Gastrocnemius medialis (tissue), 4 donors: Measurements from ENCODE around the gene AP5Z1. TPM values are rescaled to one million over a fixed set of nuclear protein-coding genes. Genes with fewer than 3 reads are reported as not detected.

Experiments used
- ATAC-seq, 2 donors: fragments of 150-250 bp; one replicate each; pipeline ENCODE4 v1.9.1; 2016
- DNase-seq, 2 donors: peaks; one replicate each; pipeline ENCODE4 v3.0.0-alpha.2; 2019
- H3K27ac ChIP-seq, 4 donors: fragments of 200-600 bp; sonication (generic); 1 replicate in 1 of 4; 2 replicates in 3 of 4; pipeline ENCODE4 v1.5.1; 2016 to 2018; ENCODE audit warnings: mild to moderate bottlenecking in 2 of 4, moderate library complexity in 1 of 4
- H3K27me3 ChIP-seq, 3 donors: fragments of 200-600 bp; sonication (generic) in 2 of 3; 1 replicate in 1 of 3; 2 replicates in 2 of 3; pipeline versions ENCODE4 v1.5.1 to v1.6.0; 2016 to 2019; ENCODE audit warnings: mild to moderate bottlenecking in 1 of 3, moderate library complexity in 1 of 3
- H3K36me3 ChIP-seq, 2 donors: fragments of 200-600 bp; sonication (generic) in 1 of 2; one replicate each; pipeline ENCODE4 v1.5.1; 2017 to 2018
- H3K4me1 ChIP-seq, 2 donors: fragments of 200-600 bp; sonication (generic) in 1 of 2; one replicate each; pipeline ENCODE4 v1.5.1; 2016 to 2017; ENCODE audit warnings: mild to moderate bottlenecking in 2 of 2
- H3K4me3 ChIP-seq, 4 donors: fragments of 200-600 bp; sonication (generic) in 3 of 4; 1 replicate in 1 of 4; 2 replicates in 3 of 4; pipeline ENCODE4 v1.5.1; 2016 to 2019; ENCODE audit warnings: mild to moderate bottlenecking in 2 of 4
- H3K9me3 ChIP-seq, 3 donors: fragments of 200-600 bp; sonication (generic) in 2 of 3; 1 replicate in 1 of 3; 2 replicates in 2 of 3; pipeline ENCODE4 v1.5.1; 2016 to 2019
- POLR2A ChIP-seq, 2 donors: fragments of 450-650 bp; IDR thresholded peaks; one replicate each; pipeline ENCODE4 v1.6.1; 2017; ENCODE audit warnings: antibody characterized with exemption in 2 of 2, mild to moderate bottlenecking in 2 of 2, moderate library complexity in 2 of 2
- in situ Hi-C, 4 donors: fragments of 200-750 bp; cut with MboI; loops; one replicate each; pipeline versions ENCODE4 v1.15.0 to v1.8.0; 2017; ENCODE audit warnings: low sequenced_read_pairs in 4 of 4
- intact Hi-C: fragments of 100-400 bp; cut with DNase I; formaldehyde crosslinking; loops from one replicate; pipeline ENCODE4 v1.15.1; 2023; ENCODE audit warnings: low total_unique reads
- total RNA-seq, 4 donors: library from RNA; depleted of rRNA; stranded (reverse); fragments of >200 nt; gene quantifications; one replicate each; pipeline versions ENCODE4 v1.1.0 to v1.2.3, GENCODE V29; 2016
- TF ChIP-seq, protein P1 (sequence below), 5 experiments: fragments of 450-650 bp in 3 of 5; fragments of 200-600 bp in 2 of 5; sonication (generic) in 2 of 5; IDR thresholded peaks in 4 of 5; conservative IDR thresholded peaks in 1 of 5; 1 replicate in 4 of 5; 2 replicates in 1 of 5; pipeline ENCODE4 v1.5.1; 2016 to 2019; ENCODE audit warnings: antibody characterized with exemption in 5 of 5, mild to moderate bottlenecking in 3 of 5, moderate library complexity in 3 of 5

Gene AP5Z1
- total RNA-seq, 4 donors from 2014 or later, result 10.2 to 18.1 (median 14.6) TPM

DNA sequence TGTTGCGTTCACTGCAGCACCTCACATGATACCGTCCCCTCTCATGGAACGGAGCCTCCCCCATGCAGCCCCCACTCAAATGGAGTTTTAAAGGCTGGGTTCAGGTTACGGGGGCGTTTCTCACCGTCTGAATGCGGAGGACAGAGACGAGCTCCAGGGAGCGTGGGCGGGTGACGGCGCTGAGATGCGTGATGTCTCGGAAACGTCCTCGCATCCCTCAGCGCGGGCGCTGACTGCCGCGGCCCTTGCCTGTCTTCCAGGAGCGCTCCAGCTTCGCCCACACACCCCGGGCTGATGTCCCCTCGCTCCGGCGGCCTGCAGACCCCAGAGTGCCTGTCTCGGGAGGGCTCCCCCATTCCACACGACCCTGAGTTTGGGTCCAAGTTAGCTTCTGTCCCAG is 16.6 kb upstream of the AP5Z1 start:
- no peaks in the 10 kb centered on the region for H3K27me3 ChIP-seq
- ATAC-seq (no peak), DNase-seq (no peak)
- TF ChIP-seq, protein P1, sequence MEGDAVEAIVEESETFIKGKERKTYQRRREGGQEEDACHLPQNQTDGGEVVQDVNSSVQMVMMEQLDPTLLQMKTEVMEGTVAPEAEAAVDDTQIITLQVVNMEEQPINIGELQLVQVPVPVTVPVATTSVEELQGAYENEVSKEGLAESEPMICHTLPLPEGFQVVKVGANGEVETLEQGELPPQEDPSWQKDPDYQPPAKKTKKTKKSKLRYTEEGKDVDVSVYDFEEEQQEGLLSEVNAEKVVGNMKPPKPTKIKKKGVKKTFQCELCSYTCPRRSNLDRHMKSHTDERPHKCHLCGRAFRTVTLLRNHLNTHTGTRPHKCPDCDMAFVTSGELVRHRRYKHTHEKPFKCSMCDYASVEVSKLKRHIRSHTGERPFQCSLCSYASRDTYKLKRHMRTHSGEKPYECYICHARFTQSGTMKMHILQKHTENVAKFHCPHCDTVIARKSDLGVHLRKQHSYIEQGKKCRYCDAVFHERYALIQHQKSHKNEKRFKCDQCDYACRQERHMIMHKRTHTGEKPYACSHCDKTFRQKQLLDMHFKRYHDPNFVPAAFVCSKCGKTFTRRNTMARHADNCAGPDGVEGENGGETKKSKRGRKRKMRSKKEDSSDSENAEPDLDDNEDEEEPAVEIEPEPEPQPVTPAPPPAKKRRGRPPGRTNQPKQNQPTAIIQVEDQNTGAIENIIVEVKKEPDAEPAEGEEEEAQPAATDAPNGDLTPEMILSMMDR (IDR thresholded peaks at IDR 0.05 in 4 of 5, conservative IDR thresholded peaks at IDR 0.05 in 1 of 5), result no peak
- no peak for TF ChIP-seq POLR2A (IDR thresholded peaks at IDR 0.05)
- H3K9me3 ChIP-seq, result no peaks in the 10 kb centered on the region
- no peaks in the 10 kb centered on the region for H3K4me1 ChIP-seq
- in situ Hi-C loops, result loop anchor here in 2 of 4 donors (25.0 kb wide), 1 partner anchor 121 kb away; no protein-coding TSS in a partner anchor
- intact Hi-C loops, result no loop called here
- H3K36me3 ChIP-seq, result peaks cover 3 to 90% of the 10 kb centered on the region in 2 donors
- H3K4me3 ChIP-seq, result no peak overlapping the region
- no peak overlapping the region for H3K27ac ChIP-seq

DNA sequence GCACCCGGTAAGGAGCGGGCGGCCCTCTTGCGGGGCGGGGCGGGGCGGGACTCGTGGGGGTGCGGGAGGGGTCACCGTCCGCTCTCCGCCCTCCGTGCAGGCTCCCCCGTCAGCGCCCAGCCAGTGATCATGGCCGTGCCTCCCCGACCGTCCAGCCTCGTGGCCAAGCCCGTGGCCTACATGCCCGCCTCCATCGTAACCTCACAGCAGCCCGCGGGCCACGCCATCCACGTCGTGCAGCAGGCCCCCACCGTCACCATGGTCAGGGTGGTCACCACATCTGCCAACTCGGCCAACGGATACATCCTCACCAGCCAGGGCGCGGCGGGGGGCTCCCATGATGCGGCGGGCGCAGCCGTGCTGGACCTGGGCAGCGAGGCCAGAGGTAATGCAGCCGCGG is 16.2 kb upstream of the AP5Z1 start:
- intact Hi-C loops (no loop called here), in situ Hi-C loops (loop anchor here in 2 of 4 donors (25.0 kb wide), 1 partner anchor 122 kb away; no protein-coding TSS in a partner anchor)
- Histone ChIP-seq H3K4me1 (no peaks in the 10 kb centered on the region), H3K27ac (no peak overlapping the region), H3K9me3 (no peaks in the 10 kb centered on the region), H3K27me3 (no peaks in the 10 kb centered on the region), H3K4me3 (no peak overlapping the region), H3K36me3 (peaks cover 3 to 94% of the 10 kb centered on the region in 2 donors)
- TF ChIP-seq, protein P1 (IDR thresholded peaks at IDR 0.05 in 4 of 5, conservative IDR thresholded peaks at IDR 0.05 in 1 of 5), result no peak
- no peak for TF ChIP-seq POLR2A (IDR thresholded peaks at IDR 0.05)
- ATAC-seq (no peak), DNase-seq (no peak)

DNA sequence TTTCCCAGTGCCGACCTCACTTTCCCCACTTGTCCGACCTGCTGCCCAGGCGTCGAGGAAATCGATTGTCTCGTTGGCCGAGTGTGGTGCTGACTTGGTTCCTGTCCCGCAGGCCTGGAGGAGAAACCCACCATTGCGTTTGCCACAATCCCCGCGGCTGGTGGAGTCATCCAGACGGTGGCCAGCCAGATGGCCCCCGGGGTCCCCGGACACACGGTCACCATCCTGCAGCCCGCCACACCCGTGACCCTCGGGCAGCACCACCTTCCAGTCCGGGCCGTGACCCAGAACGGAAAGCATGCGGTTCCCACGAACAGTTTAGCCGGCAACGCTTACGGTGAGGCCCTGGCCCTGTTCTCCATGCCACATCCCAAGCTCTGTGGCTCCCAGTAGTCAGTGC is 14.5 kb upstream of the AP5Z1 start:
- ATAC-seq (no peak), DNase-seq (no peak)
- Histone ChIP-seq H3K27ac (no peak overlapping the region), H3K27me3 (no peaks in the 10 kb centered on the region), H3K36me3 (peaks cover 3 to 84% of the 10 kb centered on the region in 2 donors), H3K4me1 (no peaks in the 10 kb centered on the region), H3K9me3 (no peaks in the 10 kb centered on the region), H3K4me3 (no peak overlapping the region)
- in situ Hi-C loops (loop anchor here in 2 of 4 donors (25.0 kb wide), 1 partner anchor 124 kb away; no protein-coding TSS in a partner anchor), intact Hi-C loops (no loop called here)
- TF ChIP-seq, protein P1 (IDR thresholded peaks at IDR 0.05 in 4 of 5, conservative IDR thresholded peaks at IDR 0.05 in 1 of 5), result no peak
- no peak for TF ChIP-seq POLR2A (IDR thresholded peaks at IDR 0.05)

DNA sequence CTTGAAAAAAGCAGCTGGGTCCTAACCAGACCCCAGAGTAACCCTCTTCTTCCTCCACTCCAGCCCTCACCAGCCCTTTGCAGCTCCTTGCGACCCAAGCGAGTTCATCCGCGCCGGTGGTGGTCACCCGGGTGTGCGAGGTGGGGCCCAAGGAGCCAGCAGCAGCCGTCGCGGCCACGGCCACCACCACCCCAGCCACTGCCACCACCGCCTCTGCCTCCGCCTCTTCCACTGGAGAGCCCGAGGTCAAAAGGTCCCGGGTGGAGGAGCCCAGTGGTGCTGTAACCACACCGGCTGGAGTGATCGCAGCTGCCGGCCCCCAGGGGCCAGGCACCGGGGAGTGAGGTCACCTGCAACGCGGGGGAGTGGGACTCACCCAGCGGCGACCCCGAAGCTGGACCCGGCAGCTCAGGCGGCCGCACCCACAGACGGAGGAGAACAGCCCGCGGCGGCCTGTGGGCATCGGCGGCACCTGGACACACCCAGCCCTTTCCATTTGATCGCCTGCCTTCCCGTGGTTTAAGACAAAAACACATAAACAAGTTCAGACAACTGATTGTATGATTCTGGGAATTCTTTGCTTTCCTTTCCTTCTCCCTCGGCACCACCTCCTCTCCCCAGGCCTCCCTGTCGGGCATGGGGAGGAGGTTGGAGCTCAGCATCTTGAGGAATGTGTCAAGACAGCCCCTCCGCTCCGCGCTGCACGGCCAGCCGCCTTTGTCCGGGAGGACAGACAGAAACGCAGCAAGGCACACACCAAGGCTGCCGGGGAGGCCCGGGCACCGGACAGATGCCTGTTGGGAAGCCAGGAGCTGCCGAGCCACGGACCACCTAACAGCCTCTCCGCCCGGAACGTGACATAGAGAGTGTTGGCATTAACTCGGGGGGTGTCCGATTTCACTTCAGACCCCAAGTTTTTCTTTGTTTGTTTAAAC is 13.0 kb upstream of the AP5Z1 start:
- Histone ChIP-seq H3K4me1 (no peaks in the 10 kb centered on the region), H3K27me3 (no peaks in the 10 kb centered on the region), H3K36me3 (peaks cover 3 to 74% of the 10 kb centered on the region in 2 donors), H3K4me3 (no peak overlapping the region), H3K27ac (no peak overlapping the region), H3K9me3 (no peaks in the 10 kb centered on the region)
- no peak for DNase-seq
- in situ Hi-C loops, result loop anchor here in 2 of 4 donors (25.0 kb wide), 1 partner anchor 125 kb away; no protein-coding TSS in a partner anchor
- ATAC-seq, result no peak
- TF ChIP-seq, protein P1 (IDR thresholded peaks at IDR 0.05 in 4 of 5, conservative IDR thresholded peaks at IDR 0.05 in 1 of 5), result no peak
- no peak for TF ChIP-seq POLR2A (IDR thresholded peaks at IDR 0.05)
- intact Hi-C loops, result no loop called here
